Osteoblast (primary cell): ENCODE measurements around the gene PFDN6. TPM values are rescaled to one million over a fixed set of nuclear protein-coding genes. Genes with fewer than 3 reads are reported as not detected.

ENCODE experiments used
- DNase-seq: peaks from one replicate; pipeline ENCODE4 v3.0.0; 2011; ENCODE audit warnings: low spot score, mixed read lengths; ENCODE audit not compliant: insufficient read length; ENCODE audit errors: missing footprints
- H2AFZ ChIP-seq: 2 replicates; pipeline ENCODE4 v1.6.0; 2011; ENCODE audit warnings: mild to moderate bottlenecking, low read length
- H3K27ac ChIP-seq: 2 replicates; pipeline ENCODE4 v1.5.1; 2011; ENCODE audit warnings: mild to moderate bottlenecking, low read depth, low read length, moderate library complexity
- H3K27me3 ChIP-seq: 2 replicates; pipeline ENCODE4 v1.6.0; 2012; ENCODE audit warnings: mild to moderate bottlenecking, control low read depth, inconsistent platforms, low read length, moderate library complexity; ENCODE audit not compliant: insufficient read depth
- H3K36me3 ChIP-seq: 2 replicates; pipeline ENCODE4 v1.5.1; 2011; ENCODE audit warnings: mild to moderate bottlenecking, low read length, control low read depth, moderate library complexity; ENCODE audit not compliant: insufficient read depth
- H3K4me1 ChIP-seq: 2 replicates; pipeline ENCODE4 v1.5.1; 2011; ENCODE audit warnings: mild to moderate bottlenecking, low read length, control low read depth, moderate library complexity; ENCODE audit not compliant: insufficient read depth
- H3K4me2 ChIP-seq: 2 replicates; pipeline ENCODE4 v1.6.0; 2011; ENCODE audit warnings: mild to moderate bottlenecking, low read length; ENCODE audit not compliant: insufficient read depth
- H3K4me3 ChIP-seq: fragments of 200-600 bp; sonication (generic); 3 replicates; pipeline ENCODE4 v1.5.1; 2012; ENCODE audit warnings: mild to moderate bottlenecking, low read length, inconsistent platforms; ENCODE audit not compliant: insufficient read depth
- H3K79me2 ChIP-seq: 2 replicates; pipeline ENCODE4 v1.6.0; 2012; ENCODE audit warnings: mild to moderate bottlenecking, low read length, control low read depth, inconsistent platforms; ENCODE audit not compliant: insufficient read depth
- H3K9me3 ChIP-seq: 2 replicates; pipeline ENCODE4 v1.5.1; 2011; ENCODE audit warnings: low read depth, low read length, control low read depth
- H4K20me1 ChIP-seq: 2 replicates; pipeline ENCODE4 v1.6.0; 2012; ENCODE audit warnings: mild to moderate bottlenecking, low read length, control low read depth; ENCODE audit not compliant: insufficient read depth
- total RNA-seq: library from RNA; depleted of rRNA; stranded (reverse); fragments of >200 nt; gene quantifications from 2 replicates; pipeline ENCODE4 v1.2.3, GENCODE V29; 2012
- TF ChIP-seq, protein P1 (sequence below): IDR thresholded peaks from 2 replicates; pipeline ENCODE4 v1.5.1; 2011; ENCODE audit warnings: mild to moderate bottlenecking, low read depth, low read length, moderate library complexity; ENCODE audit errors: extremely low read depth

PFDN6 gene
- total RNA-seq, 1 donor: 15.9 TPM

DNA sequence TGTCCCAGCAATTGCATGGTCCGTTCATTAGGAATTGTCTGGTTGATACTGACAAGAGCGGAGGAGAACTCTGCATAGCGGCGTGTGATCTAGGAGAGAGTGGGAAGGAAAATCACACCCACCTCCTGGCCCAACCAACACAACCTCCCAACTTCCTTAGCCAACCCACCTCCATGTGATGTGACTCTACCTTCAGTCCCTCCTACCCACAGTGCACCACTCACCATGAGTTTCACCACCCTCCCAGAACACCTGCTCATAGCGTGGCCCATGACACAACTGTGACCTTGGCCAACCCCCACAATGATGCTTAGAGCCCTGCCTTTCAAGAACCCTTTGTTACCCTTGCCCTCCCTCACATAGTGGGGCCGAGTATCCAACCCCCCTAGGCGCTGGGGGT is 25.4 kb upstream of the PFDN6 start:
- Histone ChIP-seq H3K4me1 (peaks cover 15% of the 10 kb centered on the region), H3K27me3 (no peaks in the 10 kb centered on the region), H3K36me3 (peaks cover 58% of the 10 kb centered on the region), H3K4me2 (no peak overlapping the region), H3K9me3 (no peaks in the 10 kb centered on the region), H4K20me1 (no peaks in the 10 kb centered on the region), H3K4me3 (no peak overlapping the region), H2AFZ (no peak overlapping the region), H3K79me2 (no peaks in the 10 kb centered on the region), H3K27ac (no peak overlapping the region)
- TF ChIP-seq, protein P1, sequence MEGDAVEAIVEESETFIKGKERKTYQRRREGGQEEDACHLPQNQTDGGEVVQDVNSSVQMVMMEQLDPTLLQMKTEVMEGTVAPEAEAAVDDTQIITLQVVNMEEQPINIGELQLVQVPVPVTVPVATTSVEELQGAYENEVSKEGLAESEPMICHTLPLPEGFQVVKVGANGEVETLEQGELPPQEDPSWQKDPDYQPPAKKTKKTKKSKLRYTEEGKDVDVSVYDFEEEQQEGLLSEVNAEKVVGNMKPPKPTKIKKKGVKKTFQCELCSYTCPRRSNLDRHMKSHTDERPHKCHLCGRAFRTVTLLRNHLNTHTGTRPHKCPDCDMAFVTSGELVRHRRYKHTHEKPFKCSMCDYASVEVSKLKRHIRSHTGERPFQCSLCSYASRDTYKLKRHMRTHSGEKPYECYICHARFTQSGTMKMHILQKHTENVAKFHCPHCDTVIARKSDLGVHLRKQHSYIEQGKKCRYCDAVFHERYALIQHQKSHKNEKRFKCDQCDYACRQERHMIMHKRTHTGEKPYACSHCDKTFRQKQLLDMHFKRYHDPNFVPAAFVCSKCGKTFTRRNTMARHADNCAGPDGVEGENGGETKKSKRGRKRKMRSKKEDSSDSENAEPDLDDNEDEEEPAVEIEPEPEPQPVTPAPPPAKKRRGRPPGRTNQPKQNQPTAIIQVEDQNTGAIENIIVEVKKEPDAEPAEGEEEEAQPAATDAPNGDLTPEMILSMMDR: no peak
- no peak for DNase-seq

DNA sequence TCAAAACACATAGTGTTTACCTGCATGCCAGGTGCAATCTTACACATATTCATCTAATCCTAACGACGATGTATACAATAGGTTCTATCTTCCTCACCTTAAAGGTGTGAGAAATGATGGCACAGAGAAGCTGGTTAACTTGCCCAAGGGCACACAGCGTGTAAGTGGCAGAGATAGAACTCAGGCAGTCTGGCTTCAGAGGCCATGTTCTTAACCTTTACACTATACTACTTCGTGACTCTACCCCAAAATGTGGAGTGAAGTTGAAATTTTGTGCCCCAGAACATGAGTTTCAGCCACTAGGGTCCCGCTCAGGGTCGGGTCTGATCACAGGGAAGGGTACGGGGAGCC is 18.3 kb upstream of the PFDN6 start:
- peak overlapping the region; percentile 99 for H3K4me2 ChIP-seq
- peak overlapping the region; percentile 89 for H3K4me3 ChIP-seq
- no peaks in the 10 kb centered on the region for H3K9me3 ChIP-seq
- H3K79me2 ChIP-seq: peaks cover 58% of the 10 kb centered on the region
- H2AFZ ChIP-seq: peak overlapping the region; percentile 100
- peak overlapping the region; percentile 95 for H3K27ac ChIP-seq
- no peak for DNase-seq
- peaks cover 42% of the 10 kb centered on the region for H4K20me1 ChIP-seq
- TF ChIP-seq, protein P1: no peak
- H3K4me1 ChIP-seq: peaks cover 40% of the 10 kb centered on the region
- H3K27me3 ChIP-seq: no peaks in the 10 kb centered on the region
- peaks cover 71% of the 10 kb centered on the region for H3K36me3 ChIP-seq

DNA sequence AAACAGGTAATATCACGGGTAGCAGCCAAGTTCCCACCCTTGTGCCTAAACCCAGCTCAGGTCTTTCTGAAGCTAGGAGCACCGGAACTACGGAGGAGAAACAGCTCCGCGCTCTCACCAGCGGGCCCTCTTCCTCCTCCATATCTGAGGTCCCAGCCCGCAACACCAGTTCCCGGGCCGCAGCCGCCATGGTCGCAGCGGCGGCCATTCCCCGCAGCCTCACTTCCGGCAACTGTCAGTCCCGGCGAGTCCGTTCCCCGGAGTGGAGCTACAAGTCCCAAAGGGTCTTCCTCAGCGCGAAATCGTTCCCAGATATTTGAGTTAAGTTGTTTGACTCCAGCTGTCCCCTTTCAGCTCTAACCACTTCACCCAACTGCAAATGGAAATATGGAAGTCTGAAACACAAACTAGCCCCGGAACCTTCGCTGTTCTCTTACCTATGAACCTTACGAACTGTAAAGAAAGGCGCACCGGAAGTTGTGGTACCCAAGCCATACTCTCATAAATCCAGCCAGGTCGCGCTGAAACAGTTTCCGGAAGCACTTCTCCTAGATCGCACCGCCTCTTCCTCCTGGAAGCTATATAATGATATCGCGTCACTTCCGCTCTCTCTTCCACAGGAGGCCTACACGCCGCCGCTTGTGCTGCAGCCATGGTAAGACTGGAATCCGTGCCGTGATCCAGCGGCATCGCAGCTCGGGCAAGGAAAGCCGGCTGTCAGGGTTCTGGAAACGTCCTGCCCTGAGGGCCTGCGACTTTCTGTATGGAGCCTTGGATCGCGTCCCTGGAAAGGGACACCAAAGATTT is 17.7 kb upstream of the PFDN6 start, which contains the start of the genes RPS18 and VPS52:
TSS of gene RPS18 (plus strand) at position 608 of the 807 bp plus-strand sequence. CDS start at position 653, 45 bp downstream.
TSS of gene VPS52 (minus strand) at position 409 of the 807 bp plus-strand sequence. CDS start at position 208, 201 bp downstream.
- Histone ChIP-seq H3K9me3 (no peaks in the 10 kb centered on the region), H3K27me3 (no peaks in the 10 kb centered on the region), H3K4me3 (peak within 1 kb of the TSS; percentile 89), H3K27ac (peak within 1 kb of the TSS; percentile 95), H4K20me1 (peaks cover 45% of the 10 kb centered on the region), H3K4me1 (peaks cover 46% of the 10 kb centered on the region), H3K36me3 (peaks cover 71% of the 10 kb centered on the region), H2AFZ (peak within 1 kb of the TSS; percentile 100), H3K79me2 (peaks cover 58% of the 10 kb centered on the region), H3K4me2 (peak within 1 kb of the TSS; percentile 99)
- DNase-seq: peak; percentile 94
- TF ChIP-seq, protein P1: no peak

DNA sequence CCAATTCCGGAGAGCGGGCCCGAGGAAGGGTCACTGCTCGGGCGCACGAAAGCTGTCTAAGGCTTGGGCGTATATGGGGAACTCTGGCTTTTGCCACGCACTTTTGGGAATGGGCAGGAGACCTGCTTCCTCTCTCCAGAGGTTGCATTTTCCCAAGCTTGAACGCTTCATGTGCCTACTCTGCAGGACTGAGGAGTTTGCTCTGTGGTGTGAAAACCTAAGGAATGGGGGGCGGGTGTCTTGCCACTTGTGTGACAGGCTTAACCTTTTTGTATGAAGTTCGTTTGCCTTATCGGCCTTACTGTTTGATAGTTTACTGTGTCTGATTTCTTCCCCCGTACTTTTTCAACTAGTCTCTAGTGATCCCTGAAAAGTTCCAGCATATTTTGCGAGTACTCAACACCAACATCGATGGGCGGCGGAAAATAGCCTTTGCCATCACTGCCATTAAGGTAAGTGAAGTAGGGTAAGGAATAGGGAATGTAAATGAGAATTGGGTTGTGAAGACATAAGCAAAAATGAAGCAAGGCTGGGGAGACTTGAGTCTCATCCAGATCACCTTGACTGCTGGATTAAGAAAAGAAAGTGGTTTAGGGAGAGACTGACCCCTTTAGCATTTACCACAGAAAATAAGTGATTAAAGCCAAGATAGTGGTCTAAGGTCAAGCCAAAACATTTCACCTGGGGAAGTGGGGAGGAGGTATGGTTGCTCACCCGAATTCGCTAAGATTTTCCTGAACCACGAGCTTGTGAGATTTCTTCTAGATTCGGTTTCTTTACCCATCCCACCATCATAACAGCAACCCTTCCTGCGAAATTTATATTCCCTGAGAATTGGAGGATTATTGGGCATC is 16.9 kb upstream of the PFDN6 start:
- TF ChIP-seq, protein P1: no peak
- Histone ChIP-seq H3K4me1 (peaks cover 48% of the 10 kb centered on the region), H3K4me2 (peak overlapping the region; percentile 99), H3K36me3 (peaks cover 66% of the 10 kb centered on the region), H3K27ac (peak overlapping the region; percentile 95), H2AFZ (peak overlapping the region; percentile 100), H3K4me3 (peak overlapping the region; percentile 89), H3K79me2 (peaks cover 58% of the 10 kb centered on the region), H3K9me3 (no peaks in the 10 kb centered on the region), H3K27me3 (no peaks in the 10 kb centered on the region), H4K20me1 (peaks cover 47% of the 10 kb centered on the region)
- no peak for DNase-seq
